Panc1 (cell line): ENCODE measurements around the gene PMPCB.
"Not testable (repeated sequence)": the region's sequence is repeated elsewhere in the genome, so short reads cannot be mapped to it uniquely, and the experiment has no call there.

Experiments
- CTCF ChIP-seq: fragments of 450-650 bp; IDR thresholded peaks from 2 replicates; pipeline ENCODE4 v1.5.1; 2017; ENCODE audit warnings: mild to moderate bottlenecking
- POLR2AphosphoS5 ChIP-seq: IDR thresholded peaks from 2 replicates; pipeline ENCODE4 v1.6.1; 2012; ENCODE audit warnings: mild to moderate bottlenecking, low read depth, low read length, moderate library complexity
- REST ChIP-seq, 2 experiments: IDR thresholded peaks; 2 replicates each; pipeline ENCODE4 v1.6.1; 2011 to 2012; ENCODE audit warnings: low read depth in 2 of 2, control low read depth in 1 of 2, low read length in 1 of 2, mild to moderate bottlenecking in 1 of 2, moderate library complexity in 1 of 2; ENCODE audit not compliant: insufficient read depth in 1 of 2
- TCF7L2 ChIP-seq: IDR thresholded peaks from 2 replicates; pipeline ENCODE4 v1.6.1; 2011; ENCODE audit warnings: mild to moderate bottlenecking, low read depth, low read length, inconsistent platforms

GRCh38 chr7:103273374-103273773, 23.9 kb upstream of the PMPCB start:
- TF ChIP-seq REST (IDR thresholded peaks at IDR 0.05; ENCODE audit: insufficient read depth in 1 of 2, low read depth in 2 of 2, low read length in 1 of 2); CTCF; POLR2AphosphoS5; TCF7L2: not testable (repeated sequence)
